Pancreas (tissue), 10 donors: ENCODE results near the gene PUM2. TPM values are rescaled to one million over a fixed set of nuclear protein-coding genes. Genes with fewer than 3 reads are reported as not detected.
A peak's percentile ranks its signal among the peaks of the same experiment; 100 is the strongest.

Source experiments
- ATAC-seq, 4 donors: fragments of 200-7000 bp; cut with Tn5 transposase; one replicate each; pipeline versions ENCODE4 v1.8.0 to v1.9.1; 2020; ENCODE audit warnings: mild to moderate bottlenecking in 4 of 4, moderate library complexity in 4 of 4
- DNase-seq, 6 donors: peaks; one replicate each; pipeline ENCODE4 v3.0.0-alpha.2; 2020
- FAIRE-seq: peaks from 2 replicates; lab custom pipeline; 2012; peaks lifted over from hg19 to GRCh38; lab: Jason Lieb, UNC
- H3K27ac ChIP-seq, 4 donors: fragments of 200-600 bp; sonication (generic); 1 replicate in 3 of 4; 2 replicates in 1 of 4; pipeline versions ENCODE4 v1.5.0 to v1.8.0; 2020
- H3K27me3 ChIP-seq, 4 donors: fragments of 200-600 bp; one replicate each; pipeline ENCODE4 v1.8.0; 2021
- H3K36me3 ChIP-seq, 3 donors: fragments of 200-600 bp; sonication (generic) in 1 of 3; one replicate each; pipeline versions ENCODE4 v1.5.0 to v1.8.0; 2020 to 2021
- H3K4me1 ChIP-seq, 3 donors: fragments of 200-600 bp; one replicate each; pipeline ENCODE4 v1.8.0; 2021
- H3K4me3 ChIP-seq, 4 donors: fragments of 200-600 bp; sonication (generic) in 2 of 4; one replicate each; pipeline versions ENCODE4 v1.5.0 to v1.8.0; 2020 to 2021
- H3K9me3 ChIP-seq, 4 donors: fragments of 200-600 bp; one replicate each; pipeline ENCODE4 v1.8.0; 2021
- CTCF ChIP-seq, 4 donors: fragments of 200-600 bp; sonication (generic) in 3 of 4; IDR thresholded peaks; one replicate each; pipeline versions ENCODE4 v1.5.0 to v1.8.0; 2021; ENCODE audit warnings: antibody characterized with exemption in 4 of 4
- WGBS, 2 donors: extraction: QIAGEN DNeasy Blood & Tissue Kit; methylation state at CpG; one replicate each; pipeline ENCODE4 v1.1.7; 2013; 5-methylcytosine and 5-hydroxymethylcytosine counted together
- intact Hi-C, 3 donors: fragments of 100-400 bp; cut with DNase I; formaldehyde crosslinking; loops; one replicate each; pipeline versions ENCODE4 v1.11.1 to v1.14.2; 2022
- polyA plus RNA-seq, 2 donors: library from polyadenylated mRNA; stranded (reverse); fragments of 200-250 nt; gene quantifications; one replicate each; pipeline ENCODE4 v1.2.3, GENCODE V29; 2013
- total RNA-seq, 6 donors: library from RNA; stranded (reverse); fragmentation: NEBNext Ultra II Directional in 4 of 6; extraction: Animal tissue kit (Norgen Biotek cat#: 25700) in 4 of 6; gene quantifications; one replicate each; pipeline versions ENCODE4 v1.2.1 to v1.2.4, GENCODE V29; 2021 to 2023
- donor health status: healthy with polysubstance abuse.
- donor health status: DM: no; HTN: no; CAD: no; lungs with moderate emphysema.
- donor health status: DM: no; HTN: no; CAD: no.
- donor health status: control.
- donor health status: control.
- donor health status: Bipolar disorder and iron deficiency.
- donor health status: DM: yes; HTN: yes; CAD: no.
- donor health status: DM: no; HTN: no; CAD: no.
- donor health status: DM: no; HTN: no; CAD: no.
- donor health status: DM: yes; HTN: yes; CAD: no.

Gene PUM2
- total and polyA plus RNA-seq, 8 donors = 17.0 to 70.2 (median 40.8) TPM

GRCh38 chr2:20205069-20205468 is 145.6 kb downstream of the PUM2 start:
- intact Hi-C loops = no loop called here
- Histone ChIP-seq H3K4me1 (peaks cover 0 to 6% (median 4%) of the 10 kb centered on the region in 3 donors), H3K27ac (no peak overlapping the region), H3K27me3 (no peaks in the 10 kb centered on the region), H3K4me3 (no peak overlapping the region), H3K9me3 (no peaks in the 10 kb centered on the region), H3K36me3 (peaks cover 0 to 8% (median 0%) of the 10 kb centered on the region in 3 donors)
- WGBS, 2 donors = 93 to 98% methylated on average over 7 of the region's 7 CpGs
- DNase-seq = peak in 2 of 6 donors; percentile 12 to 35
- no peak for TF ChIP-seq CTCF (IDR thresholded peaks at IDR 0.05)
- no peak for ATAC-seq
- no peak for FAIRE-seq

GRCh38 chr2:20203521-20204225 is 147.0 kb downstream of the PUM2 start:
- peak in 1 of 6 donors; percentile 56 for DNase-seq
- intact Hi-C loops = no loop called here
- H3K27me3 ChIP-seq = no peaks in the 10 kb centered on the region
- WGBS, 2 donors = 90 to 94% methylated on average over 16 to 17 of the region's 17 CpGs
- ATAC-seq = no peak
- peaks cover 0 to 8% (median 0%) of the 10 kb centered on the region in 3 donors for H3K36me3 ChIP-seq
- H3K4me1 ChIP-seq = peaks cover 0 to 6% (median 4%) of the 10 kb centered on the region in 3 donors
- FAIRE-seq = no peak
- no peak for TF ChIP-seq CTCF (IDR thresholded peaks at IDR 0.05)
- H3K9me3 ChIP-seq = no peaks in the 10 kb centered on the region
- H3K27ac ChIP-seq = no peak overlapping the region
- no peak overlapping the region for H3K4me3 ChIP-seq

GRCh38 chr2:20203072-20203471 is 147.6 kb downstream of the PUM2 start:
- intact Hi-C loops = no loop called here
- 92 to 97% methylated on average over 10 of the region's 10 CpGs for WGBS, 2 donors
- H3K4me1 ChIP-seq = peaks cover 0 to 2% (median 2%) of the 10 kb centered on the region in 3 donors
- FAIRE-seq (no peak), ATAC-seq (no peak), DNase-seq (peak in 1 of 6 donors; percentile 27)
- H3K4me3 ChIP-seq = no peak overlapping the region
- H3K9me3 ChIP-seq = no peaks in the 10 kb centered on the region
- H3K27ac ChIP-seq = no peak overlapping the region
- no peaks in the 10 kb centered on the region for H3K27me3 ChIP-seq
- TF ChIP-seq CTCF (IDR thresholded peaks at IDR 0.05) = no peak
- peaks cover 0 to 8% (median 0%) of the 10 kb centered on the region in 3 donors for H3K36me3 ChIP-seq

- 92 to 94% methylated on average over 17 of the region's 17 CpGs for WGBS, 2 donors
- Histone ChIP-seq H3K4me1 (peaks cover 0 to 5% (median 0%) of the 10 kb centered on the region in 3 donors), H3K27me3 (no peaks in the 10 kb centered on the region), H3K9me3 (no peaks in the 10 kb centered on the region), H3K36me3 (peaks cover 0 to 8% (median 0%) of the 10 kb centered on the region in 3 donors), H3K27ac (no peak overlapping the region), H3K4me3 (no peak overlapping the region)
- DNase-seq = peak in 1 of 6 donors; percentile 41
- no peak for FAIRE-seq
- intact Hi-C loops = no loop called here
- no peak for TF ChIP-seq CTCF (IDR thresholded peaks at IDR 0.05)
- ATAC-seq = no peak
Observed at GRCh38 chr2:20201671-20202070, 149.0 kb downstream of the PUM2 start.
